CD4-positive, alpha-beta T cell treated with Interleukin-15 for 4 hours (primary cell): ENCODE results near the gene ABR.
"Not testable (repeated sequence)": the region's sequence is repeated elsewhere in the genome, so short reads cannot be mapped to it uniquely, and the experiment has no call there.

ENCODE experiments used
- DNase-seq: peaks from one replicate; pipeline ENCODE4 v3.0.0-alpha.2; 2020; ENCODE audit warnings: low spot score

The ABR gene

DNA sequence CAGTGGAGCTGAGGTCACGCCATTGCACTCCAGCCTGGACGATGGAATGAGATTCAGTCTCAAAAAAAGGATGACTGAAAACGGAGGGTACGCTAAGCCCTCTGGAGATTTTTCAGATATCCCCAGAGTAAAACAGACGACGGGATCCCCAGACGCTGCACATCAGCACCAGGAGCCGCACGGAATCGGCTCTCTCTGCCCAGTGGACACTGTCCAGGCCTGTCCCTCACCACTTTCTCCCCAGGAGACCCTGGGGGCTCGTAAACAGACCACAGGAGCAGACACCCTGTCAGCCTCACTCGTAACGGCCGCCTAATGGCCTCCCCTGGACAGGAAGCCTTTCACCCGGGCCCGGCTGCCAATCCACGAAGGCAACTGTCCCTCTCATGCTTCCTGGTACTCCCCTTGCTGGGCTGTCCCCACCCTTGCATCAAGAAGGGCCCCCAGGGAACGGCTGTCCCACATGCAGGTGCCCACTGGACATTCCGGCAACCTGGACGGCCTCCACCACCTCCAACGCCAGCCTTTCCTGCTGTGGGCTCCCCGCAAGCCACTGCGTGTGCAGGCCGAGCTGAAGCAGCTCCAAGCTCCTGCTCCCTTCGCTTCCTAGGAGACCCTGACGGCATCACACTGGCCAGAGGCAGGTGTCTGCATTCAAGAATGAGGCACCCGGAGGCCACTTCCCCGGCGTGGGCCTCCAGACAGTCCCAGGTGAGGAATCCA is 108.5 kb downstream of the ABR start:
- no peak for DNase-seq

DNA sequence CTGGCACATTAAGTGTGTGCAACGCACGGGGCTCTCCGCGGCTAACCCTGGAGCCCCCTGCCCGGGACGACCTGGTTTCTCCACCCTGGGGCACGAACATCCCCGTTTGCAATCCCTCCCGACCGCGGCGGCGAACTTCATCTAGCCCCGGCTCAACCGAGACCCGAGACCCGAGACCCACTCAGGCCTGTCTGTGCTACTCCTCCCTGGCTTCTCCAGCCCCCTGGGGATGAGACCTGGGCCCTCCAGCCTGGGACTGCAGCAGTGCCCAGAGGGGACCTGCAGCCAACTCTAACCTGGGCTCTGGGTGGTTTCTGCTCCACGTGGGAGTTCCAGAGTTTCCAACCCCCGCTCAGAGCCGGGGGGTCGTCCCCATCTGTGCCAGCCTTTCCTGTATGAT is 109.4 kb downstream of the ABR start:
- no peak for DNase-seq

DNA sequence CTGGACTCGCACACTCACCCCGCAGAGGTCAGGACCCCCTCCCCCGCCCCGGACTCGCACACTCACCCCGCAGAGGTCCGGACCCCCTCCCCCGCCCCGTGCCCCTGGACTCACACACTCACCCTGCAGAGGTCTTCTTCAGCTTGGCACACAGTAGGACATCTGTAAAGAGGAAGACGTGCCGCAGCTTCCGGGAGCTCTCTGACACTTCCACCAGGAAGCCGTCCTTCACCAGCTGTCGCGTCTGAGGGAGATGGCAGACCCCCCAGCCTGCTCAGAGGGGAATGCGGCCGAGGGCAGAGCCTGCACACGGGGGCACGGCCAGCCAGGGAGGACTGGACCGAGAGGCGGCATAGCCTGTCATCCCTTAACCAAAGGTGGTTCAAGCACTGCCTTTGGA is 109.9 kb downstream of the ABR start:
- no peak for DNase-seq

DNA sequence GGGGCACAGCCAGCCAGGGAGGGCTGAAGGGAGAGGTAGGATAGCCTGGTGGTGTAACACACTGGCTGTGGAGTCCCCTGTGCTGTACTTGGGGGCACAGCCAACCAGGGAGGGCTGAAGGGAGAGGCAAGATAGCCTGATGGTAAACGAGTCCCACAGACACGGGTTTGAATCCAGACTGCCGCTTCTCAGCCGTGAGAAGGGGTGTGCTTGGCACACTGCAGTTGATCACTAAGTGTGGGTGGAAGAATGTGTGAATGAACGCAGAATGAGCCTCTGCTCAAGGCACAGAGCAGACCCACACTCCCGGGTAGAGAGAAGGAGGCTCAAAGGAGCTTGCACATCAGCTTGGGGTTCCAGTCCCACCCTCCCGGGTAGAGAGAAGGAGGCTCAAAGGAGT is 111.4 kb downstream of the ABR start:
- DNase-seq, result no peak

DNA sequence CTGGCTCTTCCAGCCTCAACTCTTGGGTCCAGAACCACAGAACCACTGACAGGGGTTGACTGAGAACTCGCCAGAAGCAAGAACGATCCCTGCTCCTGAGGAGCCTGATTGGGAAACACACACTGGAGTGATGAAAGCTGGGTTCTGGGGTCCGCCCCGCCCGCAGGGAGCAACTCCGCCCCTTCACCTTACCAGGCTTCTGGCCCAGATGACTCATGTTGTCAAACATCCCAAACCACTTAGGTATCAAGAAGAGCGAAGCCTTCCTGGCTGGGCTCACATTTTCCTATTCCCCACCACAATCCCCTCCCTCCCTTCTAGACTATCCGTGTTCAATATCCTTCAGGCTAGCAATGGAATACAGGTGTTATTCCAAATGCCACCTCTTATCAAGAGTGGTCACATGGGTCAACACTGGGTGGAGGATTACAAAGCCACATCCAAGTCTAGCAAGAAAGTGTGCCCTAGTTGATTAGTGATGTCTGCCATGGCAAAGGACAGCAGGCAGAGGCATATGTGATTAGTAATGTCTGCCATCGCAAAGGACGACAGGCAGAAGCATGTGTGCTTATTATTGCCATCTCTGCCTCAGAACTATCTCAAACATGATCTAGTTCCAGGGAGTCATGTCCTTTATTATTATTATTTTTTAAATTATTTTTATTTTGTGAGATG is 112.4 kb downstream of the ABR start:
- no peak for DNase-seq

DNA sequence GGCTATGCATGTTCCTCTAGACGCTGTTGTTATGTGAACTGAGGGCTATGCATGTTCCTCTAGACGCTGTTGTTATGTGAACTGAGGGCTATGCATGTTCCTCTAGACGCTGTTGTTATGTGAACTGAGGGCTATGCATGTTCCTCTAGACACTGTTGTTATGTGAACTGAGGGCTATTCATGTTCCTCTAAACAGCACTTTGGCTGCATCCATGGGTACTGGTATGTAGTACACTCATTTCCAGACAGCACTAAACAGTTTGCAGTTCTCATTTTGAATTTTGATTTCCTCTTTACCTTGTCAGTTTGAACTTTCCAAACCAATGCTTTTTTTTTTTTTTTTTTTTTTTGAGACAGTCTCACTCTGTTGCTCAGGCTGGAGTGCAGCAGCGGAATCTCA is 114.4 kb downstream of the ABR start:
- not testable (repeated sequence) for DNase-seq

DNA sequence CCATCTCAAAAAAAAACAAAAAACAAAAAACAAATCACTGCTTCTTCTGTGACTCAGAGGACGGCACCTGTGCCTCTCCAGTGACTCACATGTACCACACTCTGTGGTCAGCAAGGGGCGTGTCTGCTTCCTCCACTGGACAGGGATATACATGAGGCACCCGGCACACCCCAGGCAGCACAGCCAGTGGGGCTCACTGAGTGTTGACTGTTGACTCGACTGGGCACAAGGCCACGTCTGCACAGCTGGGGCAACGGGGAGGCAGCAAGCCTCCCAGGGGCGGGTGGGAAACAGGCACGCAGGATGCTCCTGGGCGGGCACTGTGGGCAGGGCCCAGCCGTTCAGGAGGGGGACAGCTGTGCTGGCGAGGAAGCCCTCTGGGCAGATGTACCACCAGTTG is 118.8 kb downstream of the ABR start:
- DNase-seq, result peak; percentile 29

DNA sequence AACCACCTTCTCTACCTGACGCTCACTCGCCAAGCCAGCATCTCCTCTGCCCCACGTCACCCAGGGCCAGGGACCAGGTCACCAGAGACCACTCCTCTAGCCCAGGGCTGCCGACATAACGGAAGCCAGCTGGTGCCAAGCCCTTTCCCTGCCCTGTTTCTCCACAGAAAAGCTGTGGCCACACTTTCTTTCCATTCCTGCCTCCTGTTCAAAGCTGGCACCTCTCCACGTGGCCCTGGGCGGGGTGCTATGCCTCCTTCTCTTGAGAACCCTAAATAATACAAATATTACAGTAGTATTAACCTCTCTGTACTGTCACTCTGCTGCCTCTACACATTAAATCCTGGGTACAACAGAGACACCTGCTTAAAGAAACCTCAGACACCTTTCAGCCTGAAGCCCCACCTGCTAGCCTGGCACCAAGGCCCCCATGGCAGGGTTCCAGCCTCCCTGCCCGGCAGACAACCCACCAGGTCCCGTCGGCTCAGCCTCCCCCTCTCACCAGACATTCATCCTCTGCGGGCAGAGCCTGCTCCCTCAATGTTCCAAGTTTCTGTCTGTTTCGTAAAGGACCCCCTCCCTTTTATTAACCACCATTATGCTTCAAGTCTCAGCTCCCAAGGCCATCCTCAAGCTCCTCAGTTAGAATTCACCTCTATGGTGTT is 120.5 kb downstream of the ABR start:
- no peak for DNase-seq

DNA sequence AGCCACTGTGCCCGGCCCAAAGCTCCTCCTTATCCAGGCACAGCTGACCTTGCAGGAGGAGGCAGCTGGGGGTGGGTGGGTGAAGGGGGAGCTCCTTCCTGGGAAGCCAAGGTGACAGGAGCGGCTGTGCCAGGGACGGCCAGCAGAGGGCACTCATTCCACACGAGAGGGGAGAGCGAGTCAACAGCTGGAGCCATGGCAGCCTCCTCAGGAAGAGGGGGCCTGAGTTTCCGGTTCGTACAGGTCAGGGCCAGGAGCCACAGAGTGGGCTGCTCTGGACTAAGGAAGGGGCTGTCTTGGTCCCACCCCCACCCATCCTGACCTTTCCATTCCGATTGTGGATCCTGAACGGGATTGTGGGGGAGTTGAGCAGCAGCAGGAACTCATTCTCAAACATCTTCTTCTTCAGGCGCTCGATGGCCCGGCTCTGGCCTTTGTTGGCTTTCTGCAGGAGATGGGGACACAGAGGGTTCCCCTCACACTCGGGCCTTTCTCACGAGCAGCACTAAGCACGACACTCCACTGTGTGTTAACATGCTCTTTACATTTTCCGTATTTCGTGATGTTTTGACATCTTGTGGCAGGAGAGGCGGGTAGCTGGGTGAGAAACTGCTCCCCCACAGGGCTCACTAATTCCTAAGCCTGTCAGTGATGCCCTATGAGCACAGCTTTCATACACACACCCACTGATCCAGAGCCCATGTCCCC is 121.2 kb downstream of the ABR start:
- DNase-seq, result peak; percentile 27

DNA sequence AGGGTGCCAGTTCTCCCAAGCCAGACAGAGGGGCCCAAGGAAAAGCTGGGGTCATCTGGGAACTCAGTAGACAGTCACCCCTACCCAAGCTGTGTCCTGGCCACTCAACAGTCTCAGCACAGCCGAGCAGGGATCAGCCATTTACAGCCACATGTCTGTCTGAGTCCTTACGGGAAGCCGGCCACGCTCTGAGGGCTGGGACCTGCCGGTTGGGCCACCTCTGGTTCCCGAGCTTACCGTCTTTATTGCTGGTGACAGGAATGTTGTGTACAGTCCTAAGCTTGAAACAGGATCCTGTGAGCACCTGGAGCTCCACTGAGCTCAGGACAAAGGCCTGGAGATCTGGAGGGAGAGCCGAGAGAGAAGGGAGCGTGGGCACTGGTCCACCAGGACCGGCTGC is 123.0 kb downstream of the ABR start:
- no peak for DNase-seq

DNA sequence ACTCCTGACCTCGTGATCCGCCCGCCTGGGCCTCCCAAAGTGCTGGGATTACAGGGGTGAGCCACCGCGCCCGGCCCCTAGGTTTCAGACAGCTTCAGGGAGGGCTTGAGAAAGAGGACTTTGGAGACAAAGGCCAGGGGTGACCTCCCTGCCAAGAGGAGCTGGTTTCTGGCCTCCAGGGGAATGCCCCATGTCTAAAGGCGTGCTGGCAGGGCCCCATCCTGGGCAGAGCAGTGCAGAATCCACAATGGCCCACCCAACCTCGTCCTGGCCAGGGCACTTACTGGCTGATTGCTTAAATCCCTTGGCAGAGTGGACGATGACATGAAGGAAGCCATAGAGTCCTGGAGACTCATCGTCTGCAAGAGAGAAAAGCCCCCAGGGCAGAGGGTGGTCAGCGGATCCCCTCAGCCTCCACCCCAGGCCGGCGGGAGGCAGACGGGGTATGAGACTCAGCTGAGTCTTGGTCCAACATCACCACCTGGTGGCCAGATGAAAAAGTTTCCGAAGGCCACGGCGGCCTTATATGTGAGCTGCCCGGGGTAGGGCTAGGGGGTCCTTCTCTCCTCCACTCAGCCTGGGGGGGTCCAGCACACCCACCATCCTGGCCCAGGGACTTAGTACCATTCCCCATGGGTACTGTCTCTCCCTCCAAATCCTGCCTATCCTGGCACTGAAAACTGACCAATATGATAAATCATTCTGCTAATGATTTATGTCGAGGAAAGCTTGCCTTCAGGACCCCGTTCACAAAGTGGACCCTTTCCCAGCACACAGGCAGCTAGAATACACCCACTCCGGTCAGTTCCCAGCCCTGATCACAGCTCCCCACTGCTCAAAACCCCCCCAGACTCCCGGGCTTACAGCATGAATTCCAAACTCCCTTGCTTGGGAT is 123.8 kb downstream of the ABR start:
- peak; percentile 36 for DNase-seq

DNA sequence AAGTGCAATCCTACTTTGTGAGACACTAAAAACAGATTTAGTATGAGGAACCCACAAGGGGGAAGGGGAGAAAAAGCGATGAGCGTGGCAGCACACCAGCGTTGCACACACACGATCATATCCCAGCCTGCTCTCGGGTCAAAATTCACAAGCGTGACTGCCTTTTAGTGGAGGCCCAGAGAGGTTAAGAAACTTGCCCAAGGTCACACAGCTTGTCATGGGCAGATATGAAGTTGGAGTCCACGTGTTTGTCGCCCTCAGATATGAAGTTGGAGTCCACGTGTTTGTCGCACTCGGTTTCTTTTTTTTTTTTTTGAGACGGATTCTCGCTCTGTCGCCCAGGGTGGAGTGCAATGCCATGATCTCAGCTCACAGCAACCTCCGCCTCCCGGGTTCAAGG is 124.5 kb downstream of the ABR start:
- DNase-seq, result no peak

DNA sequence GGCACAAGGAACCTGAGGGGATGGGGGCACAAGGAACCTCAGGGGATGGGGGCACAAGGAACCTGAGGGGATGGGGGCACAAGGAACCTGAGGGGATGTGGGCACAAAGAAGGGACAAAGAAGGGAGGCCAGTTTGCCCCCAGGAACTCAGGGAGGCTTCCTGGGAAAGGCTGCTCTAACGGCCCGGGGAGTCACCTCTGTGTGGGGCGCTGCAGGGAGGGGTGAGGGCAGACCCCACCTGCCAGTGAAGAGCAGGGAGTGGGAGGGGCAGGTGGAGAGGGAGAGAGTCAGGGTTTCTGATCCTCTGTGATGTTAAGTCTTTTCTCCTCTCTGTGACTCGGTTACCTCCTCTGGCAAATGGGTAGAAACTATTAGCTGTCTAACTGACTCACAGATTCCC is 125.1 kb downstream of the ABR start:
- no peak for DNase-seq

DNA sequence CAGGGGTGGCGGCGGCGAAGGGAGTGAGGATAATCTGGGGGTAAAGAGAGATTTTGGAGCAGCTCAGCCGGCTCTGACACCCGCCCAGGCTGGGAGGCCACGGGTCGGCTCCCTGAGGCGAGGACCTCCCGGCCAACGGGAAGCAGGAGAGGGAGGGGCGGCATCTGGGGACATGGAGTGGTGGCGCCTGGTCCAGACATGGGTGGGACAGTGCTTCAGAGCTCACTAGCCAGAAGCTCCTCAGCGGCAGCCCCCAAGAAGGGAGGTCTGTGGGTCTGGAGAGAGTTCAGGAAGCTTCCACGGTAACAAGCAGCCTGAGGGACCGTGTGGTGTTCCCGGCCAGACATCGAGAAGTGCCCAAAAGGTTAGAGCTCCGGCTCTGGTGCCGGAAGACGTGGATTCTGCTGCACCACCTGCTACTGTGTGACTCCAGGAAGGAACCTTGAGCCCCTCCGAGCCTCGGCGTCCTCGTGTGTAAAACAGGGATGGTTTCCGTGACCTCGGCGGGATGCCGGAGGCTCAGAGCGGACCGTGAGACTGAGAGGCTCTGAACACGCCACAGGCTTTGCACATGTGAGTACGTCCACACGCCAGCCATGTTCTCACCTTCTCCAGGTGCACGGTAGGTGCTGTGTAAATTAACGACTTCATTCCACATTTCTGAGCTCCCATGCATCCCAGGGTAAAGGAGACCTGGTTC is 126.0 kb downstream of the ABR start:
- no peak for DNase-seq

DNA sequence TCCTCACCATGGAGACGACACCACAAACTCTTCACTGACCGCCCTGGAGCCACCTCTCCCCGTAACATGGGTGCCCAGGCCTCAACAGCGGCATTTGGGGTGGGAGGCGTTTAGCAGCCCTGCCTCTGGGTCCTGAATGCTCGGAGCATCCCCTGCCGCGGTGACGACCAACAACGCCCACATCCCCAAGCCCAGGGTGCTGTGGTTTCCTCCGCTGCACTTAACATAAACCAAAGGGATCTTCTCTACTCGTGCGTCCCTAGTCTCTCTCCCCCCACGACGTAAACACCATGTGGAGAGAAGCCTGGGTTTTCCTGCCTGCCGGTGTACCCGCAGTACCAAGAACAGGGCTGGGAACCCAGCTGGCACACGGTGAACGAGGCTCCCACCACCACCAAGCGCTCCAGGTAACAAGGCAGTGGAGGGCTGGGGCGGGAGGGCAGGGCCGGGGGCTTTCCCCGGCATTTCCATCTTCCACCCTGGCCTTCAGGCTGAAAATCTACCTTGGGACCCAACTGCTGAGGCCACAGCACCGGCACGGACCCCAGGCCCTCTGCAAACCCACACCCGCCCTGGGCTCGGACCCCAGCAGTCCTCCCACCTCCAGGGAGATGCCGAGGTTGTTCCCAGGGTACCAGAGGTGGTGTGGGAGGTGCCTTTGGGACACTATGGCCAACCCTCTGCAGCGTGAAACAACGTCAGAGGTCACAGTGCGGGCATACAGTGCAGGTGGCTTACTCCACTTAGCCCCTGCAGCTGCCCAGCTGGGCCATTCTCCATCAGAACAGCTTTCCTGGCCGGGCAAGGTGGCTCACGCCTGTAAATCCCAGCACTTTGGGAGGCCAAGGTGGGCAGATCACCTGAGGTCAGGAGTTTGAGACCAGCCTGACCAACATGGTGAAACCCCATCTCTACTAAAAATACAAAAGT is 128.5 kb downstream of the ABR start:
- DNase-seq, result no peak

DNA sequence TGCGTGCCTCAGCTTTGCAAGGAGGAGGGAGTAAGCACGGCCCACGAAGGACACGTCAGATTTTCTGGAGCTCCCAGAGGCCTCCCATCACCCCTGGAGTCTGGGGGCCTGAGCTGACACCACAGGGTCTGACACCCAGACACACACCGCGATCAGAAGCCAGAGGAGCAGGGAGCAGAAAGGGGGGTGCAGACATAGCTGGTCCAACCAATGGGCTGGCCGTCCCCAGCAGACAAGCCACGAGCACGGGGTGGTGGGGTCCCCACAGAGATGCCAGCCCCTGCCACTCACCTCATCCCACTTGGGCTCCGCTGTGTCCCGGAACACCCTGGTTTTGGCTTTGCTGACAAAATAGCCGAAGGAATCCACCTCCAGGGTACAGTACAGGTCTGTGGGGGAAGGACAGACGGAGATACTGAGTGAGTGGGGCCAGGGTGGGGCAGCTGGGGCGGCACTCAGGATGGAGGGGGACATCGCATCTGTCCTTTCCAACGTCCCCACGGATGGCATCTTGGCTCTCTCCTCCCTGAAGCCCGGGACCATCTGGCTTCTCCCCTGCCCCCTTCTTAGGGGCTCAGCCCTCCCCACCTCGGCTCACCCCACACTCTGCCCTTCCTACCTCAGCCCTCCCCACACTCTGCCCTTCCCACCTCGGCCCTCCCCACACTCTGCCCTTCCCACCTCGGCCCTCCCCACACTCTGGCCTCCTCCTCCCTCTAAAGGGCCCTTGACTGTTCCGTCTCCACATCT is 129.4 kb downstream of the ABR start:
- no peak for DNase-seq

DNA sequence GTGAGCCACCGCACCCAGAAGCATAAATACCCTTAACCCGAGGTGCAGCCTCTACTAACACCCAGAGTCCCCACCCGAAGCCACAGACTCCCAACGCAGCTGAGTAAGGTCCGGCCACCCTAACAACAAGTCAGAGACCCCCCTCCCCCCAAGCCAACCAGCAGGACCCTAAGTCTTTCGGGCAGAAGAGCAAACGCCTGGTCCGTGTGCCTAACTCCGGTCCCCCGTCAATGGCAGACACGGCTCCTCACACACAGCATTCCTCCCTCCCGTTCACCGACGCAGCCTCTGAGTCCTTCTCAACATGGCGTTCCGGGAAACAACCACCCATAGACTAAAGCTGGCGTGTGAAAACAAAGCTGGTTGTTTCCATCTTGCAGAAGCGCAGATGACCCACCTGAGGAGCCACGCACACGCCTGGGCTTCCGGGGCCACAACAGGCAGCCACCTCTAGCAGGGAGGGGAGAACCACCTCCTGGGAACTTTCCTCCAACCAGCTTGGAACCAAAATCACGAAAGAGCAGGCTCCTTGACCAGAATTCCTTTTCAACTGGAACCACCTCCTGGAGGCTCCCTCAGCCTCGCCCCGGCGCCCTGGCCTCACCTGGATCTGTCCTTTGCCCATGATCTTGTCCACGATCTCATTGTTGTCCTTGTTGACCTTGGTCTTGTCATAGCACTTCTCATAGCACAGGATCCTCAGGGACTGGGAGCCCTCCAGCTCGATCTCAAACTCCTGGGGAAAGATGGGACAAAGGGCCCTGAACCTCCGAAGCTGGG is 130.1 kb downstream of the ABR start:
- no peak for DNase-seq

DNA sequence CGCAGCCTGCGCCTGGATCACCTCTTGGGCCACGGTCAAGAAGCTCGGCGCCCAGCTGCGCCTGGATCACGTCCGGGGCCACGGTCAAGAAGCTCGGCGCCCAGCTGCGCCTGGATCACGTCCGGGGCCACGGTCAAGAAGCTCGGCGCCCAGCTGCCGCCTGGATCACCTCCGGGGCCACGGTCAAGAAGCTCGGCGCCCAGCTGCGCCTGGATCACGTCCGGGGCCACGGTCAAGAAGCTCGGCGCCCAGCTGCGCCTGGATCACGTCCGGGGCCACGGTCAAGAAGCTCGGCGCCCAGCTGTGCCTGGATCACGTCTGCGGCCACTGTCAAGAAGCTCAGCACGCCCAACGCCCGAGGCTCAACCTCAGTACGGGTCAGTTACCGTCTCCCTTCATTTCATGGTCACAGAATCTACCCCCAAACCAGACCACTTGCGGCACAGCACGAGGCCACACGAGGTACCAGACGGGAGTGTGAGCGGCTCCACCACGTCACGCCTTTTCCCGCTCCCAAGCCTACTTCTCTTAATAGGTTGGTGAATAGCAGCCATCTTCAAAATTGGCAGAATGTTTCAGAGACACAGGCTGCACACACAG is 131.2 kb downstream of the ABR start:
- not testable (repeated sequence) for DNase-seq
